Choroid plexus epithelial cell (primary cell): ENCODE results near the gene CPHXL2.

ENCODE experiments used
- DNase-seq: peaks from one replicate; pipeline ENCODE4 v3.0.0-alpha.2; 2010; ENCODE audit warnings: low read depth
- H3K4me3 ChIP-seq: 2 replicates; pipeline ENCODE4 v1.5.1; 2011; ENCODE audit warnings: low read depth, mild to moderate bottlenecking, control low read depth, low read length, moderate library complexity
- CTCF ChIP-seq: conservative IDR thresholded peaks from 2 replicates; pipeline ENCODE4 v1.5.1; 2011; ENCODE audit warnings: low read depth, mild to moderate bottlenecking, control low read depth, inconsistent platforms, low read length, moderate library complexity

Gene CPHXL2

GRCh38 chr16:75620326-75621169 lies 56.3 kb downstream of the CPHXL2 start:
- TF ChIP-seq CTCF = no peak
- no peak overlapping the region for H3K4me3 ChIP-seq
- DNase-seq = no peak

GRCh38 chr16:75618780-75619179 lies 58.0 kb downstream of the CPHXL2 start:
- no peak for DNase-seq
- H3K4me3 ChIP-seq = no peak overlapping the region
- TF ChIP-seq CTCF = no peak

- no peak overlapping the region for H3K4me3 ChIP-seq
- no peak for TF ChIP-seq CTCF
- DNase-seq = no peak
Measured at GRCh38 chr16:75617121-75617520, 59.7 kb downstream of the CPHXL2 start.

DNA sequence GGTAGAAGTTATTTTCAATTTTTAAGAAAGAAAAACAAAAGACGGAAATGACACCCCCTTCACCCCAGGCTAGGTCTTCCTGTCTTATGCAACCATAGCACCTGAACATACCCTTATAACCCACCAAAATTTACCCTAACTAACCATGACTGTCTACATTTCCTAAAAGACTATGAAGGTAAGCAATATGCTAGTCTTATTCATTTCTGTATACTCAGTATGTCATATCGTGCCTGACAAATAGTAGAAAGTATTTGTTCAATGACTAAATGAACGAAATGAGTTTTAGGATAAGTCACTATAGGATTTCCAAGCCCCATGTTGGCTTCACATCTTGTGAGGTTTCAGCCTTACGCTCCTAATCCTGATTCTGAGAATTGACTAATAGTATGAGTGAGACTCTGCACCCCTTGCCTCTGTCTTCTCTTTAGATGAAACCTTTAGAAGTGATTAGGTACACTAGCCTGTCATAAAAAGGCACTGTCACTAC lies 60.2 kb downstream of the CPHXL2 start:
- TF ChIP-seq CTCF = no peak
- H3K4me3 ChIP-seq = no peak overlapping the region
- DNase-seq = no peak

- no peak for TF ChIP-seq CTCF
- H3K4me3 ChIP-seq = no peak overlapping the region
- no peak for DNase-seq
Measured at GRCh38 chr16:75615619-75616018, 61.2 kb downstream of the CPHXL2 start.

DNA sequence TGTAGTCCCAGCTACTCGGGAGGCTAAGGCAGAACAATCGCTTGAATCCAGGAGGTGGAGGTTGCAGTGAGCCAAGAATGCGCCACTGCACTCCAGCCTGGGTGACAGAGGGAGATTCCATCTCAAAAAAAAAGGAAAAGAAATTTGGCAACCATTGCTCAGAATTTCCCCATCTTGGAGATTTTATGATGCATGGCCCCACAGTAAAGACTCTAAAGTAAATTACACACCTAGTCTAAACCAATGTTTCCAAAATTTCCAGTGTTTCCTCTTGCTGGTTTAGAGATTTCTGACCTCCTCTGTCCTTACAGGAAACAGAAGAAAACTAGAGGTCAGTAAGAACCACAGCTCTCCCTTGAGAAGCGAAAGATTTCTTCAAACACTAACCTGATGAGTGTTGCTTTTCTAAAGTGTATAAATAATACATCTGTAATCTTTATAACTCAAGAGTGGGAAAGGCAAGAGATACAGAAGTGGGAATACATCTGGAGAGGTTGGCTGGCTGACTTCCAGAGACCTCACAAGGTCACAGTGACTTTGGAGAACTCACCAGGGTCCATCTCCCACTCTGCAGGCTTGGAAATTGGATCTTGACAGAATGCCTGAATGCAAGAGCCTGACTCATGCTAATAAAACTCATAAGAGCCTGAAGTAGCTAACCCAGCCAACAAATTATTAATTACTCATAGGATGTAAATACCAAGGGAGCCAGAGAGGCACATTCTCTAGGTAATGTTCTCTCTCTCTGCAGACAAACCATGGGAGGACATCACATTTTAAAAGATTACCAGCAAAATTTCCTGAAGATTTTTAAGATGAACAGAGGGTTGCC lies 62.5 kb downstream of the CPHXL2 start:
- no peak for TF ChIP-seq CTCF
- DNase-seq = peak; percentile 90
- H3K4me3 ChIP-seq = no peak overlapping the region
